Choroid plexus epithelial cell (primary cell): ENCODE results near the gene RBM27.
"Not testable (repeated sequence)": the region's sequence is repeated elsewhere in the genome, so short reads cannot be mapped to it uniquely, and the experiment has no call there.

Experiments
- DNase-seq: peaks from one replicate; pipeline ENCODE4 v3.0.0-alpha.2; 2010; ENCODE audit warnings: low read depth
- H3K4me3 ChIP-seq: 2 replicates; pipeline ENCODE4 v1.5.1; 2011; ENCODE audit warnings: low read depth, mild to moderate bottlenecking, control low read depth, low read length, moderate library complexity
- CTCF ChIP-seq: conservative IDR thresholded peaks from 2 replicates; pipeline ENCODE4 v1.5.1; 2011; ENCODE audit warnings: low read depth, mild to moderate bottlenecking, control low read depth, inconsistent platforms, low read length, moderate library complexity

The RBM27 gene

DNA sequence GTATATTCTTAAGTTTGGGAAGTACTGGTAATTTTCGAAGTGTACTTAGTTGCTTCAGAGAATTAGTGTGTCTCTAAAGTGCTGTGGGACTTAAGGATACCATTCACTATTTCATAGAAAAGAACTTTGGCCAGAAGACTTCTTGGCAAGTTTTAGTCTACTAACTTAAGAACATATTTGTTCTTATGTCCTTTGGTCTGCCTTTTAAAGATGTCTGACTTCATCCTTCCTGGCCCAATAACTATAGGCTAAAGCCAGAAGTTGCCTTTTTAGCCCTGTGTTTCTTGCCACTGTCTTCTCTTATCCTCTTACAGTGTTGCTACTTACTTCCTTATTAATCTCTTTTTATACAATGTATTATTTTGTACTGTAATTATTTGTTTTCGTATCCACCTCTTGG, 6.3 kb downstream of the RBM27 start:
- no peak for DNase-seq
- no peak overlapping the region for H3K4me3 ChIP-seq
- no peak for TF ChIP-seq CTCF

DNA sequence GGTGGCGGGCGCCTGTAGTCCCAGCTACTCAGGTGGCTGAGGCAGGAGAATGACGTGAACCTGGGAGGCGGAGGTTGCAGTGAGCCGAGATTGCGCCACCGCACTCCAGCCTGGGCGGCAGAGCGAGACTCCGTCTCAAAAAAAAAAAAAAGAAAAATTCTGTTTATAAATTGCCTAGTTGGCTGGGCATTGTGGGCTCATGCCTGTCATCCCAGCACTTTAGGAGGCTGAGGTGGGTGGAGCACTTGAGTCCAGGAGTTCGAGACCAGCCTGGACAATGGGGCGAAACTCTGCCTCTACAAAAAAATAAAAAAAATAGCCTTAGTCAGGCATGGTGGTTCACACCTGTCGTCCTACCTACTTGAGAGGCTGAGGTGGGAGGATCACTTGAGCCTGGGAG, 7.4 kb downstream of the RBM27 start:
- DNase-seq, H3K4me3 ChIP-seq: not testable (repeated sequence)

DNA sequence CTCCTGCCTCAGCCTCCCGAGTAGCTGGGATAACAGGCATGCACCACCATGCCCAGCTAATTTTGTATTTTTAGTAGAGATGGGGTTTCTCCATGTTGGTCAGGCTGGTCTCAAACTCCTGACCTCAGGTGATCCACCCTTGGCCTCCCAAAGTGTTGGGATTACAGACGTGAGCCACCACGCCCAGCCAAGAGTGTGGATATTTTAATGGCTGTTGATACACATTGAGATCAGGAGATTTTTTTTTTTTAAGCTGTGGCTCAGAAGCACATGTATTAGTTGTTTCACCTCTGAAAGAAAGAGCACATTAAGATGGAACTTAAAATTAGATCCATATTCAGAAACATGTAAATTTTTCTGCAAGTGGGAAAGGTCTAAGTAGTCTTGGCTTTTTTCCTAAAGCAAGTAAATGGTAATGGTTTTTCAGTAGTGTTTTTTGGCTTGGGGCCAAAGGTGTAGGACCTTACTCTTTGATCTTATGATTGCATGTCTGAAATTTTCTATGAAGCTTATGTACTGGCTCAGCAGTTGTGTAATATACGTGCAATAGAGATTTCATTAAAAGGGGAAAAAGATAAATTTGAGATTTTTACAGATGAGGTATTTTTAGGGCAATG, 9.9 kb downstream of the RBM27 start:
- no peak for TF ChIP-seq CTCF
- no peak overlapping the region for H3K4me3 ChIP-seq
- peak; percentile 86 for DNase-seq

DNA sequence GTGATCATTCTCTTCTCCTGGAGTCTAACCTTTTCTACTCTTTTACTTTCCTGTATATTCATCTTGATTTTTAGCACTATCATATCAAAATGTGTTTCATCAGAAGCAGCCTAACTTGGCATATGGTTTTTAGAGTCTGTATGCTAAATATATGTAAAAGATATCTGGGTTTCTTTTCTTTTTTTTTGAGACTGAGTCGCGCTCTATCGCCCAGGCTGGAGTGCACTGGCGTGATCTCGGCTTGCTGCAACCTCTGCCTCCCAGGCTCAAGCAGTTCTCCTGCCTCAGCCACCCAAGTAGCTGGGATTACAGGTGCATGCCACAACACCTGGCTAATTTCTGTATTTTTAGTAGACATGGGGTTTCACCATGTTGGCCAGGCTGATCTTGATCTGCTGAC, 11.5 kb downstream of the RBM27 start:
- H3K4me3 ChIP-seq, DNase-seq: not testable (repeated sequence)

DNA sequence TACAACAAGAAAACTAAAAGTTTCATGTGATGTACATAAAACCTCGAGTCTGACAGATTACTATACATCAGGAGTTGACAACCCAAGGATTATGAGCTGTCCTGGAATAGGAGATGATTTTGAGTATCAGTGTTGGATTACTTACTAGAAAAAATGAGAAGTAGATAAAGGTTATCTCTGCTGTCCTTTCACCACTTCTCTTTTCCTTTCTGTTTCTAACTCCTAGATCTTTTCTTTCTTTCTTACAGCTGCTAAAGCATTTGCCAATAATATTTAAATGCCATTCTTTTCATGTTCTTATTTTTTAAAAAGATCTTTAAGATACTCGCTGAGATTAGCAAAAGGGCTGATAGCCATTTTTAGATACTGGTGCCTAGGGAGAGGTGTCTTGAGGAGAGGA, 14.8 kb downstream of the RBM27 start:
- DNase-seq = no peak
- H3K4me3 ChIP-seq = no peak overlapping the region
- no peak for TF ChIP-seq CTCF

- no peak for DNase-seq
- H3K4me3 ChIP-seq = no peak overlapping the region
- no peak for TF ChIP-seq CTCF
These were observed 15.8 kb downstream of the RBM27 start for GRCh38 chr5:146219243-146219642.

DNA sequence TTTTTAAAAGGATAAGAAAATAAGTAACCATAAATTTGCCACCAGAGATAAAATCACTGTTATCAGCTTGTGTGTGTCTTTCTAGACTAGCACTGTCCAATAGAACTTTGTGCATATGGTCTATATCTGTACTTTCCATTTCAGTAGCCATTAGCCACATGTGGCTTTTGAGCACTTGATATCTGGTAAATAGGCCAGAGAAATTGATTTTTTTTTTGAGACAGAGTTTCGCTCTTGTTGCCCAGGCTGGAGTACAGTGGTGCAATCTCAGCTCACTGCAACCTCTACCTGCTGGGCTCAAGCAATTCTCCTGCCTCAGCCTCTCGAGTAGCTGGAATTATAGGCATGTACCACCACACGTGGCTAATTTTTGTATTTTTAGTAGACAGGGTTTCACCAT, 17.8 kb downstream of the RBM27 start:
- no peak for DNase-seq
- no peak for TF ChIP-seq CTCF
- no peak overlapping the region for H3K4me3 ChIP-seq

GRCh38 chr5:146222005-146222404, 18.6 kb downstream of the RBM27 start:
- DNase-seq = no peak
- no peak overlapping the region for H3K4me3 ChIP-seq
- TF ChIP-seq CTCF = no peak
